PFSK-1 (cell line): ENCODE data around the gene TAGAP.

ENCODE experiments used
- TAF1 ChIP-seq: IDR thresholded peaks from 2 replicates; pipeline ENCODE4 v1.6.1; 2012; ENCODE audit warnings: low read length, control low read depth, borderline replicate concordance; ENCODE audit not compliant: insufficient read depth
- TF ChIP-seq, protein P1 (sequence below), 2 experiments: IDR thresholded peaks; 2 replicates each; pipeline versions ENCODE4 v1.6.1 to v1.8.0; 2011 to 2012; ENCODE audit warnings: low read depth in 2 of 2, low read length in 2 of 2, control low read depth in 1 of 2, inconsistent platforms in 1 of 2, mild to moderate bottlenecking in 1 of 2, moderate library complexity in 1 of 2; ENCODE audit not compliant: insufficient read depth in 1 of 2

GRCh38 chr6:159031846-159032245, 12.9 kb downstream of the TAGAP start:
- TF ChIP-seq, protein P1, sequence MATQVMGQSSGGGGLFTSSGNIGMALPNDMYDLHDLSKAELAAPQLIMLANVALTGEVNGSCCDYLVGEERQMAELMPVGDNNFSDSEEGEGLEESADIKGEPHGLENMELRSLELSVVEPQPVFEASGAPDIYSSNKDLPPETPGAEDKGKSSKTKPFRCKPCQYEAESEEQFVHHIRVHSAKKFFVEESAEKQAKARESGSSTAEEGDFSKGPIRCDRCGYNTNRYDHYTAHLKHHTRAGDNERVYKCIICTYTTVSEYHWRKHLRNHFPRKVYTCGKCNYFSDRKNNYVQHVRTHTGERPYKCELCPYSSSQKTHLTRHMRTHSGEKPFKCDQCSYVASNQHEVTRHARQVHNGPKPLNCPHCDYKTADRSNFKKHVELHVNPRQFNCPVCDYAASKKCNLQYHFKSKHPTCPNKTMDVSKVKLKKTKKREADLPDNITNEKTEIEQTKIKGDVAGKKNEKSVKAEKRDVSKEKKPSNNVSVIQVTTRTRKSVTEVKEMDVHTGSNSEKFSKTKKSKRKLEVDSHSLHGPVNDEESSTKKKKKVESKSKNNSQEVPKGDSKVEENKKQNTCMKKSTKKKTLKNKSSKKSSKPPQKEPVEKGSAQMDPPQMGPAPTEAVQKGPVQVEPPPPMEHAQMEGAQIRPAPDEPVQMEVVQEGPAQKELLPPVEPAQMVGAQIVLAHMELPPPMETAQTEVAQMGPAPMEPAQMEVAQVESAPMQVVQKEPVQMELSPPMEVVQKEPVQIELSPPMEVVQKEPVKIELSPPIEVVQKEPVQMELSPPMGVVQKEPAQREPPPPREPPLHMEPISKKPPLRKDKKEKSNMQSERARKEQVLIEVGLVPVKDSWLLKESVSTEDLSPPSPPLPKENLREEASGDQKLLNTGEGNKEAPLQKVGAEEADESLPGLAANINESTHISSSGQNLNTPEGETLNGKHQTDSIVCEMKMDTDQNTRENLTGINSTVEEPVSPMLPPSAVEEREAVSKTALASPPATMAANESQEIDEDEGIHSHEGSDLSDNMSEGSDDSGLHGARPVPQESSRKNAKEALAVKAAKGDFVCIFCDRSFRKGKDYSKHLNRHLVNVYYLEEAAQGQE (IDR thresholded peaks at IDR 0.05; ENCODE audit: insufficient read depth in 1 of 2, low read depth in 2 of 2, low read length in 2 of 2): no peak
- no peak for TF ChIP-seq TAF1
